Measurements from ENCODE around the gene PANK2.
"Not testable (repeated sequence)": the region's sequence is repeated elsewhere in the genome, so short reads cannot be mapped to it uniquely, and the experiment has no call there.

Gene PANK2

DNA sequence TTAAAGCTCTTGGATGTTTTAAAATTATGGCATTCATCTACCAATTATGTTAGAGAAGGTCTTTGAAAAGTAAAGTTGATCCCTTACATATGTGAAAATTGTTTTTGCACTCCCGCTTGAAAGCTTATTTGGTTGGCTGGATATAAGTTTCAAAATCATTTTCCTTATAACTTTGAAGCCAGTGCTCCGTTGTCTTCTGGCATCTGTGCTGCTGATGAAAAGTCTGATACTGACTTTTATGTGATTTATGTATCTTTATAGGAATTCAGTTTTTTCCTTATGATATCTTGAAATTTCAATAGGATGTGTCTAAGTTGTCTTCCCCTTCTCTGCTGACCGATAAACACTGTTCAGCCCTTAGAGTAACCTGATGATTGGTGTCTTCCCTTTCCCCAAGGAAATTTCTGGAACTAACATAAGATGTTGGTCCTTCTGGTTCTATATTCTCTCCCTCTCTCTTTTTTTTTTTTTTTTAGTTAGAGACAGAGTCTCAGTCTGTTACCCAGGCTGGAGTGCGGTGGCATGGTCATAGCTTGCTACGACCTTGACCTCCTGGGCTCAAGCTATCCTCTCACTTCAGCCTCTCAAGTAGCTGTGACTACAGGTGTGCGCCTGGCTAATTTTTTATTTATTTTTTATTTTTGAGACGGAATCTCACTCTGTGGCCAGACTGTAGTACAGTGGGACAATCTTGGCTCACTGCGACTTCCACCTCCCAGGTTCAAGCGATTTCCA, 12.7 kb downstream of the PANK2 start:
- DNase-seq = no peak

DNA sequence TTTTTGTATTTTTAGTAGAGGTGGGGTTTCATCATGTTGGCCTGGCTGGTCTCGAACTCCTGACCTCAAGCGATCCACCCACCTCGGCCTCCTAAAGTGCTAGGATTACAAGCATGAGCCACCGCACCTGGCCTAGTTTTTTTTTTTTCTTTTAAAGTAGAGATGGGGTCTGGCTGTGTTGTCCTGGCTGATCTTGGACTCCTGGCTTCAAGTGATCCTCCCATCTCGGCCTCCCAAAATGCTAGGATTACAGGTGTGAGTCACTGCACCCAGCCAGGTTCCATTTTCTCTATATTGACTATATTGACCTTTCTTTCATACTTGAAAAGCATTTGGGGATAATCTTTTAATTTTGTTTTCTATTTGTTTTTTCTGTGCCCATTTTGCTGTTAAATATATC, 13.3 kb downstream of the PANK2 start:
- DNase-seq = no peak

DNA sequence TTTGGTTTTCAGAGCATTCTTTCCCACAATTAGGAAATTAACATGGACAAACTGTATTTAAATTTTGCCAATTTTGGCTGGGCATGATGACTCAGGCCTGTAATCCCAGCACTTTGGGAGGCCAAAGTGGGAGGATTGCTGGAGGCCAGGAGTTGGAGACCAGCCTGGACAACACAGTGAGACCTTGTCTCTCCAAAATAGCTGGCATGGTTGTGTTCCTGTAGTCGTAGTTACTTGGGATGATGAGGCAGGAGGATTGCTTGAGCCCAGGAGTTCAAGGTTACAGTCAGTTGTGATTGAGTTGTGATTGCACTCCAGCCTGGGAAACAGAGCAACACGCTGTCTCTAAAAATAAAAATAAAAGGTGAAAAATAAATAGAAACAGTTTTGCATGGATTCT, 15.0 kb downstream of the PANK2 start:
- DNase-seq = no peak

- DNase-seq = no peak
These were observed 15.7 kb downstream of the PANK2 start for GRCh38 chr20:3904857-3905256.

DNA sequence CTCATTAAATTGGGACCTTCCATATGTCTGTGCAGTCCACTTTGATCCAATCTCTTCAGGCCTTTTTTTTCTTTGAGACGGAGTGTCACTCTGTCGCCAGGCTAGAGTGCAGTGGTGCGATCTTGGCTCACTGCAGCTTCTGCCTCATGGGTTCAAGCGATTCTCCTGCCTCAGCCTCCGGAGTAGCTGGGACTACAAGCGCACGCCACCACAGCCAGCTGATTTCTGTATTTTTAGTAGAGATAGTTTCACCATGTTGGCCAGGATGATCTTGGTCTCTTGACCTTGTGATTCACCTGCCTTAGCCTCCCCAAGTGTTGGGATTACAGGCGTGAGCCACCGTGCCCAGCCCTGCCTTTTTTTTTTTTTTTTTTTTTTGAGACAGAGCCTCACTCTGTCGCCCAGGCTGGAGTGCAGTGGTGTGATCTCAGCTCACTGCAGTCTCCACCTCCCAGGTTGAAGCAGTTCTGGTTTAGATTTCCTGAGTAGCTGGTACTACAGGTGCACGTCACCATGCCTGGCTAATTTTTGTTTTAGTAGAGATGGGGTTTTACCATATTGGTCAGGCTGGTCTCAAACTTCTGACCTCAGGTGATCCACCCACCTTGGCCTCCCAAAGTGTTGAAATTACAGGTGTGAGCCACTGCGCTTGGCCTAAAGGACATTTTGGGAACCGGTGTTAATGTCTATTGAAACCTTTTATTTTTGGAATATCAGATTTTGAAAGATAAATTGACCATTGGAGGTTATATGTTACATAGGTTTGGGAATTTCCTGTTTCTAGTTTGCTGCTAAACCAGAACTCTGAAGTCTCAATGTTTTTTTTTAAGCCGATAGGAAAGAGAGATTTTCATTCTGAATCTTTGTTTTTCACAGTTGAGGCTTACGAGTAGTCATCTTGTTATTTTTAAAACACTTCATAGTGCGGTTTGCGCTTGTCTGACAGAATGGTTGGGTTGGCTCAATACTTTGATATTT, 17.8 kb downstream of the PANK2 start:
- DNase-seq = not testable (repeated sequence)

DNA sequence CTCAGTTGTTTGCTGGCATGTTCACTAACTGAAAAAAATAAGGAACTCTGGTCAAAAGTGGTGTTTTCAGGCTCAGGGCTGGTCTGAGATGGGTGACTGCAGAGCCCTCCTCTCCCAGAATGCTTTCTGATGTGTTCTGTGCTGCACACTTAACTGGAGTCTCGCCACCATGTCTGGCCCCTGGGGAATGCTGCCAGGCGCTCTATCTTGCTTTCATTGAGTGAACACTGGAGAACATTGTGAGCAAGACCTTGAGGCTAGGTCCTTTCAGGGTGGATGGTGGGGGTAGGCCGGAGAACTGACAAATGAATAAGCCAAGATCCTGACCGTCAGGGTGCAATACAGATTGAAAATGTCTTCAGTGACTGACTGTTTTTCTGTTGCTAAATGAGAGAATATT, 19.5 kb downstream of the PANK2 start:
- DNase-seq = no peak

DNA sequence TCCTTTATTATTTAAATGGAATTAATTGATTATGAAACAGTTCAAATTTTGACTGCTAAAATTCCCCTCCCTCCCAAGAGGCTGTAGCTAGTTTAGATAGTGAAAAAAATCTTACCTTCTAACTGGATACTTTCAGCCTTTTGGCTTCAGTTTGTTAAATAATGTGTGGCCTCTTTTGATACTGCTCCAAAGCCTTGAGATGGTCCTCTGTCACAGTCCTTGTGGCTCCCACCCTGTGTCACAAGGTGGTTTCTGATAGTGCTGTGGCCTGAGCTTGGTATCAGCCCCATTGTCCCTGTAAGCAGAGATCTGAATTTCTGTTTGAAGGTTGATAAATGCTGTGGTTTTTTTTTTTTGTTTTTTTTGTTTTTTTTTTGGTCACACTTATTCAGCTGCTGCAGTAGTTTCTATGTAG, 20.8 kb downstream of the PANK2 start:
- no peak for DNase-seq

GRCh38 chr20:3910853-3911252, 21.7 kb downstream of the PANK2 start:
- DNase-seq = no peak

DNA sequence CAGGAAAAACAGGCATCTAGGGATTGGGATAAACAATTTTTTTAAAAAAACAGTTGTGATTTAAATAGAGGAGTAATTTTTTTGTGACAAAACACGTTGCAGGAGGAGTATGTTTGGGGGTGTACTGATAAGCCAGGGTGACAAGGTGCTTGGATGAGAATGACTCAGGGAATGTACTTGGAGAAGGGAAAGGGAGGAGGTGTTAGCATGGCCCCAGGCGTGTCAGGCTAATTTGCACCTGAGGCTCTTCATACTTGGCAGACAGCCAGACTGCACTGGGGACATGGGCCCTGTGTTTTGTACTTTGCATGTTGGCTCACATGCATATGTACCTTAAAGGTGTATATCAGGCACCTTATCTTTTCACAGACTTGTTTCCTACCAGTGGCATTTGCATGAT, 22.8 kb downstream of the PANK2 start:
- peak; percentile 40 to 92 (median 77) for DNase-seq

DNA sequence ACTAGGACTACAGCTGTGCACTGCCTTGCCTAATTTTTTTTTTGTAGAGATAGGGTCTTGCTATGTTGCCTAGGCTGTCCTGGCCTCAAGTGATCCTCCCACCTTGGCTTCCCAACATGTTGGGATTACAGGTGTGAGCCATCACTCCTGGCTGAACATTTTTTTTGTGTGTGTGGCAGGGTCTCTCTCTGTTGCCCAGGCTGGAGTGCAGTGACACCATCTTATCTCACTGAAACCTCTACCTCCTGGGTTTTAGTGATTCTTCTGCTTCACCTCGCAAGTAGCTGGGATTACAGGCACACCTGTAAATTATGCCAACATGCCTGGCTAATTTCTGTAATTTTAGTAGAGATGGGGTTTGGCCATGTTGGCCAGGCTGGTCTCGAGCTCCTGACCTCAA, 25.3 kb downstream of the PANK2 start:
- no peak for DNase-seq

GRCh38 chr20:3915691-3916090, 26.5 kb downstream of the PANK2 start:
- DNase-seq = no peak

DNA sequence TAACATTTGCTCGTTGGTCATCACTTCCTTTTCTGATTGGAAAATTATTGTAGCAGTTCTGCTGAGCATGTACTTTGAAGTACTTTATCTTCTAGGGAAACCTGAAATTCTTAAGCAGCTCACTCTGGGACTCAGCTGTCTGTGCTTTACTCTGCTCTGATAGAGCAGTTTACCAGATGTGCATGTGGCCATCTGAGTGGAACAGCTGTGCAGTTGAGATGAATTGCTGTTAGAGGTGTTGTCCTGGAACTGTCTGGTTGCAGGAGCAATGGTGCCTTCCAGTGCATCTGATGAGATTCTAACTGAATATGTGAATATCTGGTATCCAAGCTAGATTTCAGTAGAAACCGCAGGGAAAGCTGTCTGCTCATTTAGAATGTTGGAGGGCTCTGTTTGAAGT, 27.2 kb downstream of the PANK2 start:
- DNase-seq = no peak

DNA sequence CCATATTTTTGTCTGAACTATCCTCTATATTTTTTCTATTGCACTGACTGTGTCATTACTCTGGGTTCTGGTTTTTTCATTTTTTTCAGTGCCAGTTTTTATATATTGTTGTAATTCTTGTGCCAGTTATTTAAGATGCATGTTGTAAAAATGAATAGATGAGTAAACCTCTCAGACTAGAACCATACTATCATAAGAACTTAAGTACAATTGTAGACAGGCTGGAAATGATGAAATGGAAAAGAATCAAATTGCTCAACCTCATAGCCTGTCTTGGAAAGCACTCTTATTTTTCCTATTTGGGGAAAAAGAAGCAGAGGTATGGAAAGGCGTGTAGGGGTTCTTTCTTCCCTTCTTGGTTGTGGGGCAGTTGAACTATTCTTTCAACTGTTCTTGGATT, 30.2 kb downstream of the PANK2 start:
- DNase-seq = no peak

GRCh38 chr20:3922223-3922982, 33.2 kb downstream of the PANK2 start:
- no peak for DNase-seq

GRCh38 chr20:3922983-3923339, 33.8 kb downstream of the PANK2 start:
- DNase-seq = no peak

- DNase-seq = no peak
These were observed 34.6 kb downstream of the PANK2 start for GRCh38 chr20:3923818-3924217.

DNA sequence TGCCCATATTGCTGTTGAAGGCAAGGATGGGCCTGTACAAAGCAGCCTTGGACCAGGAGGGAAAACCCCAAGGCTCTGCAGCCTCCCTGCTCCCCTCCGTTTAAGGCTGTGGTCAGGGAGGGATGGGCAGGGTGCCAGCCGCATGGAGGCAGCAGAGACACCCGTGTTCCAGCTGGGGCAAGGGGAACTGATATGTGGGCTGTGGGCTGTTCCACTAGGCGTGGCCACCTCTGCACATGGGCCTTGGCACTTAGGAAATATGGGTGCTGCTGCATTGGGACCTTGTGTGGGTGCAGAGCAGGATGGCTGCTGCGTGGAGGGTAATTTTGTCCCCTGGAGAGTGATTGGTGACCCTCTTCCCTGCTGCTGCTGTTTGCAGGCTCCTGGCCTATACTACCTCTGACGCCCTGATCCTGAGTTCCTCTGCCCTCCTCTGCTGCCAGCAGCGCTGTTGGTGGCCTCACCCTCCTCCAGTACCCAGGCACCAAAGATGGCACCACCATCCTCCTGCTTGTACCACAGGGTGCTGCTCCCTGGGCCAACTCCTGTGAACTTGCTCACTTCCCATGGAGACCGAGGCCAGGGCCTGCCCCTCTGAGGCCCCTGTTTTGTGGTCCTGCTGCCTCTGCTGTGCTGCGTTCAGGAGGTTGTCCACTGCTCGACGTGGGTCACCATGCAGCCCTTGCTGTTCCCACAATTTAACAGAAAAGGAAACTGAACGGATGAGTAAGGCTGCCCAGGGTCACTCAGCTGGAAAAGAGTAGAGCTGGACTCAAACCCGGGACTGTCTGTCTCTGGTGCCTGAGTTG, 35.3 kb downstream of the PANK2 start:
- no peak for DNase-seq

GRCh38 chr20:3925113-3925695, 36.0 kb downstream of the PANK2 start:
- no peak for DNase-seq

- no peak for DNase-seq
These were observed 36.9 kb downstream of the PANK2 start for GRCh38 chr20:3925899-3926638.

DNA sequence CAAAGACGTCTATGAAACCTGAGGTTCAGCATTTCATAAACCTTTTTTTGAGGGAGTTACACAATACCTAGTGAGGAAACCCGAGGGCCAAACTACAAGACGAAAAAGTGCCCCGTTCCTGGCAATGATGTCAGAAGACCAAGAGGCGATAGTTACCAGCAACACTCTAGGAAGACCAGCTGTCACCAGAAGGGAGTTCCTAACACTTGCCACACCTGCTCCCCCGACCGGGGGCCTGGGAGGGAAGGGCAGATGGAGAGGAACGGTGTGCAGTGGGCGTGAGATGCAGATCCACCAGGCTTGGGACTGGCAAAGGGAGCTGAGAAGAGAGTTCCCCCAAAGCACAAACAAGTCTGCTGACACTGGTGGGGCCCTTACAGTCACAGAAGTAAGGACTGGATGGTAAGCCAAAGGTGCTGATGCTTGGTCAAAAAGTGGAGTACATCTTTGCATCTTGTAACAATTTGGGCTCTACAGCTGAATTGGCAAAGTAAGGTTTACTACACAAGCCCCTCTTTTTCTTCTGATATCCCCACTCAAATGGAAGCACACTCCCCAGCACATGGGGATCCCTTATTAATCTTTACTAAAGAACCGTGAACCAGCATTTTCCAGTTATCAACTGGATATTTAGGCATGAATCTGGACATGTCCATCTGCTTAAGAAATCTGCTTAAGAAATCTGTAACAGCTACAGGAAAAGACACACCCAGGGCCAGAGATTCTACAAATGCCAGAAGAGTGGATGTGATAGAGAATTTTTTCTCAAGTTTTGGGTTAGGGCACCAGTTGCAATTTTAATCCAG, 38.5 kb downstream of the PANK2 start:
- peak; percentile 17 to 52 (median 35) for DNase-seq

DNA sequence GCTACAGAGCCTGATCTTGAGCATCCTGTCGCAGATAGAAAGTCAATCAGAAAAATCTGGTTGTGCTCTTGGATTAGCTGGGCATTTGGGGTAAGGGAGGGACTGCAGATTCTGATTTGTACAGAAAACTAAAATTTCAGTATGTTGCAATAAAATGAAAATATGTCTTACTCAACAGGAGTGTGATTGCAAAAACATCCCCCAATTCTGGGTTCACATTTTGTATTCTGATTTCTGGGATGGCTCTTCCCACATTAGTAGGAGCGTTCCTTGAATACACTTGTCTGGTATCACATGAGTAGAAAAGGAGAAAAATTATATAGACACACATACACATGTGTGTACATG, 40.5 kb downstream of the PANK2 start:
- DNase-seq = no peak
